HuH-7 (cell line): ENCODE results near the gene ZDHHC11B.

ENCODE experiments used
- DNase-seq: peaks from one replicate; pipeline ENCODE4 v3.0.0; 2011; ENCODE audit warnings: low spot score

Gene ZDHHC11B

DNA sequence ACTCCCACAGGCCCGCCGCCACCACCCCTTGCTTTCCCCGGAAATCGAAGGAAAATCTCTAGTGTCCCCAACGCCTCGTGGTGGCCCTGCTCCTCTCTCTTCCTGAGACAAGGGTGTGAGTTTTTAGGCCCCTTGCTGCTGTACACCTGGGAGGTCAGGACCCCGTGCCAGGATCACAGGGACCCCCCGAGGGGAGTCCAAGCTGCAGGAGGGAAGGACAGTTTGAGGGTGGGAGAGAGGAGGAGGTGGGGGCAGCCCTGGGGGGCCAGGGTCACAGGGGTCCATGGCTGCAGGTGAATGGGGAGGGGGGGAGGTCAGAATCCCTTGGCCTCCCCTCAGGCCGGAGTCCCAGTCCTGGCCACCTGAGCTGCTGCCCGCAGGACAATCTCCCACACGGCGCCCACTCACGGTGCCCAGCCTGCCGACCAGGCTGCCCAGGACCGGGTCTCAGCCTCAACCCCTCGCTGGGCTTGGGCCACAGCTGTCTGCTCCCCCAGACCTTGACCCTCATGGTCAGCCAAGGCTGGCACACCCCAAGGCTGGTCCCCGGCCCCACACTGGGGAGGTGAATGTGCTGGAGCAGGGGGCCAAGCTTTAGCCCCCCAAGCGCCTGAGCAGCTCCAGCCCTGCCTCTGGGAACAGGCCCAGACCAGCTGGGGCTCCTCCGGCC lies 111.2 kb downstream of the ZDHHC11B start:
- no peak for DNase-seq

GRCh38 chr5:672329-673160 lies 112.0 kb downstream of the ZDHHC11B start:
- DNase-seq: no peak

DNA sequence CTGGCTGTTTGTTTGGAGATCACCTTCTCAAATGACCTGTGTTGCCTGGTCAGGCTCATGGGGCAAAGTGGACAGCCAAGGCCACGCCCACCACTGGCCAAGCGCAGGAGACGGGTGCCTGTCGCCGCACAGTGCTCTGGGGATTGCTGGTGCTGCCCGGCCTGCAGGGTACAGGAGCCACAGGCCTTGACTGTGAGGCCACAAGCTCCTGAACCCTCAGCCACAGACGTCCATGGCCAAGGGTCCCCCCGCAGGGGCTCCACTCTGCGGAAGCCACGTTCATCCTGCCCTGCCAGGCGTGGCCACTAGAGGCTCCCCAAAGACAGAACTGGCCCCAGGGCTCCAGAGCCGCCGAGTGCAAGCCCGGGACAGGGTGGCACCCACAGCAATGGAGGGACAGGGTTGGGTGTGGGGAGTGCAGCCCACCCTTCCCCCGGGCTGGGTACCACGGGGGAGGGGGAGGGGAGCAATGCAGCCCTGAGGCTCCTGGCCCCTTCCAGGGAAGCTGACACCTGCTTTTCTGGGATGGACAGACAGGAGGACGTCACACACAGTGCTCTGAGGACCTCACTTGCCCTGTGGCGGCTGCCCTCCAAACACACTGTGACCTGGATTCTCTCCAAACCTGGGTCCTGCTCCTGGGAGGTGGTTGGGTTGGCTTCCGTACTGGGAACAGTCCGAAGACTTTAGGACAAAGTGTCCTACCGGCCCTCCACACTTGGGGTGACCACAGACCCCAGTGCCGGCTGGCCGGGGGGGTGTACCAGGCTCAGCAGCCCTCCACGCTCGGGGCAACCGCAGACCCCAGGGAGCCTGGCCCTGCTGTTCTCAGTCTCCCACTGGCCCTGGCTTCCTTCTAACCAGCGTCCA lies 112.8 kb downstream of the ZDHHC11B start:
- peak; percentile 87 for DNase-seq

- no peak for DNase-seq
Observed at GRCh38 chr5:670396-671270, 113.9 kb downstream of the ZDHHC11B start.

DNA sequence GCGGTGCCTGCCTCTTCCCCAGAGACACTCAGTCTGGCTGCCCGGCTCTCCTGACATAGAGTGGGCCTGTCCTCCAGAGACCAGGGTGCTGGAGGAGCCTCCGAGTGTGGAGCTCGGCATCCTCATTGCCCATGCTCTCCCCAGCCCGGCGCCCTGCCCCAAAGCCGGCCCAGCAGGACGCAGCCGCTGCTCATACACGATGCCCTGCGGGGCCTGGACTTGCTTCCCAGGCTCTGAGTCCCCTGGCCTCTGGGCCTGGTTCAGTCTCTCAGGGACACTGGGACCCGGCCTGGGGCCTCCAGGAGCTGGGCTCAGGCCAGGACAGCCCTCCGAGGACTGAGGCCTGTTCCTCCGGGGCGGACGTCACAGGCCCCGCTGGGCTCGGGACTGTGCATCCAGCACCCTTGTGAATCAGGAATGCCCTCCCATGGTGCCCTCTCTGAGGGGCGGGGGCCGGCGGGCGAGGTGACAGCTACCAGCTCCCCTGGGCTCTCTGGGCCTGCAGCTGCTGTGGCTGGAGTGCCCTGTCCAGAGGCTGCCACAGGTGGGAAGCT lies 114.6 kb downstream of the ZDHHC11B start:
- no peak for DNase-seq

DNA sequence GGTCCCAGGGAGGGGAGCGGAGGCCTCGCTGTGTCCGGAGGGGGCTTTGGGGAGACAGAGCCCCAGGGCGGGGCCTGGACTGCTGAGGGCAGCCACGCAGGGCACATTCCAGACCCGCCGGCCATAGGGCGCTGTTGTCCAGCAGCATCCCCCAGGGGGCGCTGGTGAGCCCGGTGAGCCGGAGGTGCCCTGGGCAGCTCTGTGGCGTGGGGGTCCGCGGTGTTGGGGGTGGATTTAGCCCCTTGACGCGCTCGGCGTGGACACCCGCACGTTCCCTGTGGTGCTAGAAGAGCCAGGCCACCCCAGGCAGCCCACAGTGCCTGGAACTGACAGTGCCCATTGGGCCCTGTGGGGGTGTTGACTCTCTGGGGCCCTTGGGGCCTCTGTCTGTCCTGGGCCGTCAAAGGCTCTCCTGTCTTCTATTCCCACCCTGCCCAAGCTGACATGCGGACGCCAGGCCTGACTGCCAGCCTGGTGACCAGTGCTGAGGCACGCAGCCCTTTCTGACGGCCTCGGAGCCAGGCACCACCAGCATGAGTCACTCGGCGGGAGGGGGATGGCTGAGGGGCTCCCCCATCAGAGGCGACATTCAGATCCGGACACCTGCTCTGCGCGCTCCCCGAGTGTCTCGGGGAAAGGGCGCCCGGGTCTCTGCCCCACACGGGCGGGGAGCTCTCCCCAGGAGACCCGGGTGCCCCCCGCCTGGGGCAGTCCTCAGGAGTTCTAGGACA lies 115.3 kb downstream of the ZDHHC11B start:
- DNase-seq: peak; percentile 70

DNA sequence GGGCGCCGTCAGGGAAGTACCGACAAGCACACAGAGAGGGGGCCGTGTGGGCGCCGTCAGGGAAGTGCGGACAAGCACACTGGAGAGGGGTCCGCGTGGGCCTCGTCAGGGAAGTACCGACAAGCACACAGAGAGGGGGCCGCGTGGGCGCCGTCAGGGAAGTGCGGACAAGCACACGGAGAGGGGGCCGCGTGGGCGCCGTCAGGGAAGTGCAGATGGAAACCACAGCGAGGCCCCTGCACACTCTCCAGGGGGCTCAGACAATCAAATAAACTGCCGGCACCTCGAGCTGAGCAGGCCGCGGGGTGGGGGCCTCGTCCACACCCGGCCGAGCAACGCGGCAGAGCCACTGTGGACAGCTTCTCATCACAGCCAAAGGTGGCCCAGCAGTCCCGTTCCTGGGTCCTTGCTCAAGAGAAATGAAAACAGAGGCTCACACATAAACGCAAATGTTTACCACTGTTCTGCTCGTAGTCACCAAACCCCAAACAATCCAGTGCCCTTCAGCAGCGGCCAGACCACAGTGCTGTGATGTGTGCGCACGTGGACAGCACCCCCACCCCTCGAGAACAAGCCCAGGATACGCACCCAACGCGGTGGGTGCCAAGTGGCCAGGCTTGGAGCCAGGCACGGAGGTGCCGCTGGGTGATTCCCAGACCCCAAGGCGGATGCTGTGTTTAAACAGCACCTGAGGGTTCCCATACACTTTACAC lies 116.1 kb downstream of the ZDHHC11B start:
- no peak for DNase-seq

DNA sequence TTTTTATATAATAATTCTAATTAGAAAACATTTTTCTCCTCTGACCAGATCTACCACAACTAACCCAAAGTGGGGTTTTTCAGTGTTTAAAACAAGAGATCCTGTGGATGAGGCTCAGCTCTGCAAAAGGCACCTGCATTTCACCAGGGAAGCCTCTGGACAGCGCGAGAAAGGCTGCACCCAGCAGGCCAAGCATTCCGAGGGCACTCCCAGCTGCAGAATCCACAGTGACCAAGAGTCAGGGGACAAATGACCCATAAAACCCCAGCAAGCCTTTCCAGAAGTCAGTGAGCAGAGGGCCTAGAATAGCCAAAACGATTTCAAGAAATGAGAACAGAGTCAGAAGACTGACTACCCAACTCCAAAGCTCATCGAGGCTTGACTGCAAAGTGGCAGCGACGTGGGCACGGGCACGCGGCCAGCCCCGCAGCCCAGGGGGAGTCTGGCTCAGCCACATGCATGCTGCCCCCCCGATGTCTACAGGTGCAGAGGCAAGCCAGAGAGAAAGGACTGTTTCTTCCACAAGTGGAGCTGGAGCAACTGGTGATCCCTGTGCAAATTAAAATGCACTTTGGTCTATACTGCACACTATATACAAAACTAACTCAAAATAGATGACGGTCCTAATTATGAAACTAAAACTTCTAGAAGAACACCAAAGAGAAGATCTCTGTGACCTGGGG lies 117.6 kb downstream of the ZDHHC11B start:
- DNase-seq: no peak

GRCh38 chr5:665956-666711 lies 118.4 kb downstream of the ZDHHC11B start:
- no peak for DNase-seq

DNA sequence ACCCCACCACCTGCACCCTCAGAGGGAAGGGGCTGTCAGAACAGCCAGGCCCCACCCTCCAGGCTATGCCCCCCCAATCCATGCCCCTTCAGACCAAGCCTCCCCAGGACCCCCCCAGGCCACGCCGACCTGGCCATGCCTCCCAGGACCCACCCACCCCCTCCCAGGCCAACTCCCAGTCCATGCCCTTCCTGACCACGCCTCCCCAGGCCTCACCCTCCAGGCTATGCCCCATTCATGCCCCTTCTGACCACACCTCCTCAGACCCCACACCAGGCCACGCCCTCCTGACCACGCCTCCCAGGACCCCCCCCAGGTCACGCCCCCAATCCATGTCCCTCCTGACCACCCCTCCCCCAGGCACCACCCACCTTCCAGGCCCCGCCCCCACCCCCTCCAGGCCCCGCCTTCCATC lies 119.0 kb downstream of the ZDHHC11B start:
- no peak for DNase-seq

- no peak for DNase-seq
Observed at GRCh38 chr5:664994-665360, 119.6 kb downstream of the ZDHHC11B start.

GRCh38 chr5:664343-664993 lies 120.1 kb downstream of the ZDHHC11B start:
- DNase-seq: no peak

DNA sequence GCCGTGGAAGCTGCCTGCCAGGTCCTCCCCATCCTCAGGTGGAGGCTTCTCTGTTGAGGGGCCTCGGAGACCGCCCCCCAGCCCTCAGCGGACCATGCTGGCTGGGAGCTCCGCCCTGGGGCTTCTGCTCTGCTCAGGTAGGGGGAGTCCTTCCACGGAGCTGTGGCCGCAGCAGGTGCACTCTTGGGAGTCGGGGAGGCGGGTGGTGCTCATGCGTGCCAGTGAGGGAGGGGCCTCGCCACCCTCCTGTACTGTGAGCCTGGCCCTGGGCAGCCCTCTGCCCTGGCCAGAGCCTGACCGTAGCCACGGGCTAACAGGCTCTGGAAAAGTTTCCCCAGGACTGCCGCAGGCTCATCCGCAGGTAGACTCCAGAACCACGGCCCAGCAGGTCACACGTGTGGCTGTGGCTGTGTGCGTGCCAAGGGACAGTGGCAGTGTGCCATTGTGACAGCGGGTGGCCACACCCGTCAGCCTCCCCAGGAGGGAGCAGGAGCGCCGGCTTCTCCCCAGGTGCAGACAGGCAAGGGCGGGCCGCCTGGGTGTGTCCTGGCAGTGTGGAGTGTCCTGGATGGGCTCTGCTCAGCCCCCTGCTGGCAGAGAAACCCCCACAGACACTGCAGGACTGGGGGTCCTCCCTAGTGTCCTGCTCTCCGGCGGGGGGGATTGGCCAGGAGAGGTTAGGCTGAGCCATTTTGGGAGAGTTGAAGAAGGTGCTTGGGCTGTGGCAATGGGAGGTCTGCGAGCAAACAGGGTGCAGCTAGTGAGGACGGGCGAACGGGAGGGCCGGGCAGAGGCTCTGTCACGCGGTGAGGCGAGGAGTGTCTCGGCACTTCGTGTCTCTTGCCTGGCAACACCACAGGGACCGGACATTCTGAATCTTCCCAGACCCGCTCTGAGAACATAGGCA lies 120.8 kb downstream of the ZDHHC11B start:
- DNase-seq: no peak

GRCh38 chr5:662751-663435 lies 121.6 kb downstream of the ZDHHC11B start:
- no peak for DNase-seq

DNA sequence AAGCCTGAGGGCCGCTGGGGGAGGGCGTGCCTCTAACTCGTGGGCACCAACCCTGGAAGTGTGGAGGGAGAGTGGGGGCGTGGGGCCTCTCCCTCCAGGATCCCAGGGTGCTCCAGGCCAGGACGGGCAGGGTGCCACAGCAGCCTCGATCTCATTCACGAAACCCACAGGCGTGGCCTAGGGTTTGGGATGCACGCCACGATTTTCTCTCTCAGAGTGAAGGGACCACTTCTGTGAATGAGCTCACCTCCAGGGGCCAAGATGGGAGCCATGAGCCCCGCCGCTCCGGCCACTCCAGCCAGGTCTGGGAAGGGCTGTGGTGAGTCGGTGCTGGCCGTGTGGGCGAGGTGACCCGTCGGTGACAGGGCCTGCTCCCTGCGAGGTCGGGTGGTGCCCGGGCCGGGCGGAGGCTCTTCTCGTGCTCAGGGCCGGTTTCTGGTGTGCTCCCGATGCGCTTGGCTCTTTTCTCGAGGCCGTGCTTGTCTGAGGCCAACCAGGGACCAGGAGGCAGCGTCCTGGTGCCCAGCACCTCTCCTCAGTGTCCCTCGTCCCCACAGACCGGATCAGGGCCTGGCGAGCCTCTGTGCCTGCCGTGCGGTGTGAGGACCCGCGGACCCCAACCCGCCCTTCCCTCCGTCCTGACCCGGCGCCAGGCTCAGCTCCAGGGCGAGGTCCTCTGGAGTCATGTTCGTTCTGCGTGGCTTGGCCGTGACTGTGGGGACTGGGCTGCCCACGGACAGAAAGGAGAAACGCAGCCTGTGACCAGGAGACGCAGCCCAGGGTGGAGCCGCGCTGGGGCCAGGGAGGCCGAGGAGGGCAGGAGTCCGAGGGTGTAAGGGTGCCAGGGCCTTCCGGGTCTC lies 122.4 kb downstream of the ZDHHC11B start:
- no peak for DNase-seq
